ENCODE measurements around the gene KCNMA1. TPM values are rescaled to one million over a fixed set of nuclear protein-coding genes. Genes with fewer than 3 reads are reported as not detected.

Gene KCNMA1
- total RNA-seq, 1 experiment from 2014 or later = 0.70 TPM

GRCh38 chr10:76902949-76903348 lies 734.7 kb downstream of the KCNMA1 start:
- intact Hi-C loops (cut with micrococcal nuclease; ENCODE audit: unreplicated experiment) = no loop called here
- ChIA-PET POLR2A (ENCODE audit: unreplicated experiment) (no interaction called here), CTCF (no interaction called here)
- Histone ChIP-seq H3K9me2 (ENCODE audit: insufficient read depth) (peaks cover 2% of the 10 kb centered on the region; the same call in 1 of the 2 replicates), H4K20me1 (ENCODE audit: insufficient read depth) (no peaks in the 10 kb centered on the region), H3K4me1 (replicated peaks; ENCODE audit: insufficient read depth) (no peaks in the 10 kb centered on the region), H3K4me2 (no peak overlapping the region), H3K9me3 (ENCODE audit: insufficient read depth, low read depth) (no peaks in the 10 kb centered on the region), H3F3A (ENCODE audit: insufficient read depth, low read depth) (no peaks in the 10 kb centered on the region; the same call in 1 of the 2 replicates), H2AFZ (no peak overlapping the region), H3K27me3 (ENCODE audit: insufficient read depth, low read depth) (no peaks in the 10 kb centered on the region; the same call in 1 of the 2 replicates), H3K79me2 (ENCODE audit: low read depth) (no peaks in the 10 kb centered on the region), H3K4me3 (no peak overlapping the region), H3K36me3 (ENCODE audit: low read depth) (no peaks in the 10 kb centered on the region), H3K27ac (no peak overlapping the region)
- no TSS peak for BruUV-seq (replicated peaks)
- peak in 1 of 2 experiments; percentile 9 for DNase-seq
- TF ChIP-seq EZH2 (IDR thresholded peaks at IDR 0.05; ENCODE audit: low read depth) (no peak), CTCF (conservative IDR thresholded peaks at IDR 0.05) (peak; percentile 39; the same call in 1 of the 2 replicates)

- ChIA-PET CTCF (no interaction called here), POLR2A (ENCODE audit: unreplicated experiment) (no interaction called here)
- no peak for TF ChIP-seq EZH2 (IDR thresholded peaks at IDR 0.05; ENCODE audit: low read depth)
- TF ChIP-seq CTCF (conservative IDR thresholded peaks at IDR 0.05) = no peak
- no peak overlapping the region for H3K27ac ChIP-seq
- H3K36me3 ChIP-seq (ENCODE audit: low read depth) = no peaks in the 10 kb centered on the region
- no peak for DNase-seq
- BruUV-seq (replicated peaks) = no TSS peak
- intact Hi-C loops (cut with micrococcal nuclease; ENCODE audit: unreplicated experiment) = no loop called here
- H3K79me2 ChIP-seq (ENCODE audit: low read depth) = no peaks in the 10 kb centered on the region
- no peaks in the 10 kb centered on the region for H4K20me1 ChIP-seq (ENCODE audit: insufficient read depth)
- no peak overlapping the region for H2AFZ ChIP-seq
- H3K9me3 ChIP-seq (ENCODE audit: insufficient read depth, low read depth) = no peaks in the 10 kb centered on the region
- H3K27me3 ChIP-seq (ENCODE audit: insufficient read depth, low read depth) = no peaks in the 10 kb centered on the region; the same call in 1 of the 2 replicates
- no peaks in the 10 kb centered on the region; the same call in 1 of the 2 replicates for H3F3A ChIP-seq (ENCODE audit: insufficient read depth, low read depth)
- no peak overlapping the region for H3K4me2 ChIP-seq
- no peak overlapping the region for H3K4me3 ChIP-seq
- peaks cover 6% of the 10 kb centered on the region; the same call in 1 of the 2 replicates for H3K9me2 ChIP-seq (ENCODE audit: insufficient read depth)
- no peaks in the 10 kb centered on the region for H3K4me1 ChIP-seq (replicated peaks; ENCODE audit: insufficient read depth)
Observed at GRCh38 chr10:76901701-76902100, 735.9 kb downstream of the KCNMA1 start.

GRCh38 chr10:76899490-76899889 lies 738.1 kb downstream of the KCNMA1 start:
- ChIA-PET POLR2A (ENCODE audit: unreplicated experiment) (no interaction called here), CTCF (no interaction called here)

More at GRCh38 chr10:76899490-76899889, 738.1 kb downstream of the KCNMA1 start:
- Histone ChIP-seq H3F3A (ENCODE audit: insufficient read depth, low read depth) (no peaks in the 10 kb centered on the region; the same call in 1 of the 2 replicates), H3K4me3 (no peak overlapping the region), H4K20me1 (ENCODE audit: insufficient read depth) (no peaks in the 10 kb centered on the region), H3K4me2 (no peak overlapping the region), H3K79me2 (ENCODE audit: low read depth) (no peaks in the 10 kb centered on the region), H2AFZ (no peak overlapping the region), H3K36me3 (ENCODE audit: low read depth) (no peaks in the 10 kb centered on the region), H3K4me1 (replicated peaks; ENCODE audit: insufficient read depth) (no peaks in the 10 kb centered on the region), H3K27me3 (ENCODE audit: insufficient read depth, low read depth) (no peaks in the 10 kb centered on the region), H3K27ac (no peak overlapping the region), H3K9me3 (ENCODE audit: insufficient read depth, low read depth) (peaks cover 2% of the 10 kb centered on the region; the same call in 1 of the 2 replicates), H3K9me2 (ENCODE audit: insufficient read depth) (peaks cover 6% of the 10 kb centered on the region)
- BruUV-seq (replicated peaks) = no TSS peak
- DNase-seq = no peak
- intact Hi-C loops (cut with micrococcal nuclease; ENCODE audit: unreplicated experiment) = no loop called here
- no peak for TF ChIP-seq EZH2 (IDR thresholded peaks at IDR 0.05; ENCODE audit: low read depth)
- no peak for TF ChIP-seq CTCF (conservative IDR thresholded peaks at IDR 0.05)

All from PC-9 (cell line).